HepG2 (cell line): Measurements from ENCODE around the gene MICOS13. TPM values are rescaled to one million over a fixed set of nuclear protein-coding genes. Genes with fewer than 3 reads are reported as not detected.

Experiments used
- ATAC-seq: fragments of 200-7000 bp; cut with Tn5 transposase; 3 replicates; pipeline ENCODE4 v1.9.1; 2020; ENCODE audit warnings: mild to moderate bottlenecking, moderate library complexity
- BruUV-seq: library from RNA; stranded (reverse); fragments of 400-500 nt; replicated peaks from 2 replicates; lab custom pipeline; 2021; lab: Mats Ljungman, UMichigan
- CTCF ChIA-PET: fragments of 300-600 bp; formaldehyde crosslinking; extraction: SDS; loops from one replicate; lab custom pipeline; 2021; ENCODE audit warnings: low total read pairs, inconsistent platforms, low intra/inter-chr PET ratio; lab: Yijun Ruan, JAX
- POLR2A ChIA-PET: fragments of 350-600 bp; sonication (Branson Sonifier 250); formaldehyde crosslinking; loops from one replicate; lab custom pipeline; 2020; ENCODE audit warnings: antibody characterized with exemption, inconsistent platforms; lab: Yijun Ruan, JAX
- DNase-seq: peaks from one replicate; pipeline ENCODE4 v3.0.0-alpha.2; 2015; ENCODE audit warnings: low spot score
- FAIRE-seq: peaks from 3 replicates; lab custom pipeline; 2011; peaks lifted over from hg19 to GRCh38; lab: Jason Lieb, UNC
- H2AFZ ChIP-seq: one replicate; pipeline ENCODE4 v1.6.1; 2011; ENCODE audit warnings: low read length, inconsistent platforms
- H3K27ac ChIP-seq: fragments of 300-600 bp; 3 replicates; pipeline ENCODE4 v1.8.0; 2011; ENCODE audit warnings: mixed run types, mild to moderate bottlenecking, mixed read lengths, low read length, inconsistent platforms; ENCODE audit not compliant: insufficient read depth; ENCODE audit errors: extremely low read length
- H3K27me3 ChIP-seq, 2 experiments: fragments of 200-600 bp in 1 of 2; 2 replicates in 1 of 2; 3 replicates in 1 of 2; pipeline versions ENCODE4 v1.6.0 to v1.8.0; 2011; ENCODE audit warnings: low read length in 2 of 2, mild to moderate bottlenecking in 2 of 2, moderate library complexity in 2 of 2, inconsistent platforms in 1 of 2; ENCODE audit not compliant: insufficient read depth in 2 of 2, control insufficient read depth in 1 of 2
- H3K36me3 ChIP-seq, 2 experiments: fragments of 200-600 bp in 1 of 2; replicated peaks in 1 of 2; 2 replicates in 1 of 2; 3 replicates in 1 of 2; pipeline versions ENCODE4 v1.5.1 to v1.8.0; 2011; ENCODE audit warnings: low read length in 2 of 2, inconsistent platforms in 1 of 2; ENCODE audit not compliant: insufficient read depth in 2 of 2, control insufficient read depth in 1 of 2
- H3K4me1 ChIP-seq: 2 replicates; pipeline ENCODE4 v1.5.1; 2012; ENCODE audit warnings: low read length, inconsistent platforms; ENCODE audit not compliant: insufficient read depth
- H3K4me2 ChIP-seq: 2 replicates; pipeline ENCODE4 v1.6.0; 2011; ENCODE audit warnings: low read depth, low read length, inconsistent platforms
- H3K4me3 ChIP-seq, 3 experiments: fragments of 200-600 bp in 1 of 3; sonication (generic), shearing (Covaris generic) in 1 of 3; replicated peaks in 1 of 3; 2 replicates each; pipeline ENCODE4 v1.5.1; 2011 to 2016; ENCODE audit warnings: low read length in 3 of 3, inconsistent platforms in 2 of 3, low read depth in 2 of 3, mild to moderate bottlenecking in 2 of 3, control low read depth in 1 of 3, mixed read lengths in 1 of 3; ENCODE audit not compliant: insufficient read depth in 1 of 3
- H3K79me2 ChIP-seq: one replicate; pipeline ENCODE4 v1.6.1; 2011; ENCODE audit warnings: low read length, inconsistent platforms; ENCODE audit not compliant: insufficient read depth
- H3K9ac ChIP-seq: 2 replicates; pipeline ENCODE4 v1.6.0; 2011; ENCODE audit warnings: mild to moderate bottlenecking, low read depth, low read length, inconsistent platforms; ENCODE audit not compliant: insufficient read depth
- H3K9me3 ChIP-seq: 2 replicates; pipeline ENCODE4 v1.5.1; 2012; ENCODE audit warnings: mild to moderate bottlenecking, low read length
- H4K20me1 ChIP-seq: 2 replicates; pipeline ENCODE4 v1.6.0; 2011; ENCODE audit warnings: inconsistent platforms, mild to moderate bottlenecking, low read length, moderate library complexity; ENCODE audit not compliant: insufficient read depth
- ATF4 ChIP-seq, 2 experiments: fragments of 450-650 bp in 1 of 2; sonication (generic) in 1 of 2; formaldehyde crosslinking; IDR thresholded peaks; 2 replicates each; pipeline versions ENCODE4 v1.5.0 to v1.8.0; 2020 to 2022; ENCODE audit warnings: mild to moderate bottlenecking in 1 of 2, missing genetic modification reagents in 1 of 2
- CCDC6 ChIP-seq: sonication (generic); formaldehyde crosslinking; IDR thresholded peaks from 2 replicates; pipeline ENCODE4 v1.8.1; 2022; ENCODE audit warnings: mild to moderate bottlenecking, missing genetic modification reagents, moderate library complexity
- FOSL2 ChIP-seq: sonication (generic); formaldehyde crosslinking; IDR thresholded peaks from 2 replicates; pipeline ENCODE4 v1.4.0; 2020; ENCODE audit warnings: missing genetic modification reagents
- GABPA ChIP-seq, 2 experiments: IDR thresholded peaks; 2 replicates each; pipeline ENCODE4 v1.6.1; 2011 to 2016; ENCODE audit warnings: low read depth in 2 of 2, low read length in 1 of 2, missing biosample characterization in 1 of 2, missing genetic modification characterization in 1 of 2
- KLF13 ChIP-seq: sonication (generic); formaldehyde crosslinking; IDR thresholded peaks from 2 replicates; pipeline ENCODE4 v1.4.0; 2020; ENCODE audit warnings: mild to moderate bottlenecking, missing genetic modification reagents
- MAZ ChIP-seq, 2 experiments: sonication (generic) in 1 of 2; formaldehyde crosslinking in 1 of 2; IDR thresholded peaks; 2 replicates each; pipeline versions ENCODE4 v1.5.0 to v1.6.1; 2012 to 2020; ENCODE audit warnings: low read depth in 2 of 2, mild to moderate bottlenecking in 2 of 2, borderline replicate concordance in 1 of 2, improper control_type of control experiment in 1 of 2, low read length in 1 of 2, missing genetic modification reagents in 1 of 2, moderate library complexity in 1 of 2
- MIER3 ChIP-seq: IDR thresholded peaks from 2 replicates; pipeline ENCODE4 v1.6.1; 2016; ENCODE audit warnings: missing compliant biosample characterization, borderline replicate concordance
- MYNN ChIP-seq: sonication (generic); formaldehyde crosslinking; IDR thresholded peaks from 2 replicates; pipeline ENCODE4 v1.4.0; 2020; ENCODE audit warnings: mild to moderate bottlenecking, low read depth, missing genetic modification reagents
- PATZ1 ChIP-seq: sonication (generic); formaldehyde crosslinking; IDR thresholded peaks from 2 replicates; pipeline ENCODE4 v1.4.0; 2020; ENCODE audit warnings: missing genetic modification reagents
- PAX8 ChIP-seq: sonication (generic); formaldehyde crosslinking; IDR thresholded peaks from 2 replicates; pipeline ENCODE4 v1.8.0; 2022; ENCODE audit warnings: mild to moderate bottlenecking, missing genetic modification reagents, borderline replicate concordance
- POLR2A ChIP-seq, 2 experiments: IDR thresholded peaks; 2 replicates each; pipeline ENCODE4 v1.6.1; 2011; ENCODE audit warnings: low read depth in 2 of 2, low read length in 2 of 2, mild to moderate bottlenecking in 1 of 2, moderate library complexity in 1 of 2; ENCODE audit not compliant: insufficient read depth in 1 of 2
- THAP11 ChIP-seq: IDR thresholded peaks from 2 replicates; pipeline ENCODE4 v1.6.1; 2016; ENCODE audit warnings: missing biosample characterization, missing genetic modification reagents
- UBTF ChIP-seq: sonication (generic); formaldehyde crosslinking; IDR thresholded peaks from 2 replicates; pipeline ENCODE4 v1.4.0; 2020; ENCODE audit warnings: mild to moderate bottlenecking, missing genetic modification reagents
- ZBTB42 ChIP-seq: sonication (generic); formaldehyde crosslinking; IDR thresholded peaks from 2 replicates; pipeline ENCODE4 v1.5.0; 2020; ENCODE audit warnings: mild to moderate bottlenecking, missing genetic modification reagents
- ZC3H4 ChIP-seq: sonication (generic); formaldehyde crosslinking; IDR thresholded peaks from 2 replicates; pipeline ENCODE4 v1.4.0; 2020; ENCODE audit warnings: missing genetic modification reagents, borderline replicate concordance
- ZNF121 ChIP-seq: sonication (generic); formaldehyde crosslinking; IDR thresholded peaks from 2 replicates; pipeline ENCODE4 v1.5.0; 2020; ENCODE audit warnings: mild to moderate bottlenecking, missing genetic modification reagents
- ZNF207 ChIP-seq: fragments of 450-650 bp; IDR thresholded peaks from 2 replicates; pipeline ENCODE4 v1.6.1; 2016; ENCODE audit warnings: antibody characterized with exemption, borderline replicate concordance
- ZNF709 ChIP-seq: sonication (generic); formaldehyde crosslinking; IDR thresholded peaks from 2 replicates; pipeline ENCODE4 v1.5.0; 2020; ENCODE audit warnings: mild to moderate bottlenecking, missing genetic modification reagents
- WGBS: methylation state at CpG from one replicate; pipeline ENCODE4 v1.1.6; 2017; ENCODE audit warnings: low lambda C conversion rate; 5-methylcytosine and 5-hydroxymethylcytosine counted together
- in situ Hi-C: cut with HindIII; loops from 2 replicates; pipeline ENCODE4 v1.10.0; 2017; ENCODE audit warnings: low pct_unique_long_range_greater_than_20kb; ENCODE audit not compliant: extremely low pct_ligation_motif_present
- intact Hi-C: fragments of 100-400 bp; cut with micrococcal nuclease; formaldehyde crosslinking; loops from one replicate; pipeline ENCODE4 v1.10.0; 2022; ENCODE audit not compliant: unreplicated experiment
- polyA plus RNA-seq, 8 experiments: library from polyadenylated mRNA; depleted of rRNA in 3 of 8; stranded (reverse) in 7 of 8; unstranded in 1 of 8; fragments of >200 nt; fragmentation: Illumina TruSeq in 4 of 8; extraction: Trizol in 4 of 8; gene quantifications; 2 replicates each; pipeline versions ENCODE4 v1.2.1 to v1.2.3, GENCODE V29; 2011 to 2016; ENCODE audit warnings: low read depth in 4 of 8, missing spikeins in 1 of 8, mixed read lengths in 1 of 8; ENCODE audit not compliant: insufficient read depth in 1 of 8
- total RNA-seq, 5 experiments: library from RNA; depleted of rRNA; stranded (reverse); fragments of >200 nt; fragmentation: Illumina TruSeq; extraction: Trizol; gene quantifications; 2 replicates each; pipeline ENCODE4 v1.2.3, GENCODE V29; 2016; ENCODE audit warnings: low read depth in 1 of 5

The MICOS13 gene
- total and polyA plus RNA-seq, 2 of the 13 experiments (the other 11 are each of a cell fraction or from before 2014, with no cell fraction given), result 28.8 to 35.4 TPM

- DNase-seq, result peak; percentile 27
- H3K9ac ChIP-seq, result peak overlapping the region; percentile 93
- peak overlapping the region; percentile 92 for H3K4me2 ChIP-seq
- in situ Hi-C loops (no loop called here), intact Hi-C loops (loop anchor here (2.0 kb wide), 1 partner anchor 72 kb away; the partner anchor contains the start of gene DUS3L)
- H4K20me1 ChIP-seq, result peaks cover 24% of the 10 kb centered on the region
- peak overlapping the region; percentile 95 for H3K27ac ChIP-seq
- no peaks in the 10 kb centered on the region; a peak in 1 of 5 replicates for H3K27me3 ChIP-seq
- peak overlapping the region; percentile 78 to 99 (median 98) for H3K4me3 ChIP-seq
- no peak overlapping the region for H2AFZ ChIP-seq
- no peaks in the 10 kb centered on the region for H3K9me3 ChIP-seq
- H3K36me3 ChIP-seq, result peaks cover 6 to 27% of the 10 kb centered on the region in 2 experiments; a peak in 4 of 5 replicates
- ChIA-PET POLR2A (interaction anchor here (0.7 to 4.7 kb wide), 14 partner anchors 9 to 185 kb away, joined by 3 to 95 read pairs (median 5); partner anchors contain the start of genes RPL36, SAFB and SAFB2), CTCF (no interaction called here)
- no TSS peak for BruUV-seq
- no peak for FAIRE-seq
- WGBS, result 6% methylated on average over 11 of the region's 11 CpGs
- H3K4me1 ChIP-seq, result peaks cover 37% of the 10 kb centered on the region
- ATAC-seq, result no peak
- H3K79me2 ChIP-seq, result peaks cover 47% of the 10 kb centered on the region
- TF ChIP-seq ZNF709 (CRISPR knock-in tag), result peak; percentile 33; the same call in 1 of the 2 replicates
- 0 out of 2 replicates have a peak, but pooled peaks have one; percentile 6 for TF ChIP-seq MIER3 (CRISPR knock-in tag)
- TF ChIP-seq ZNF121 (CRISPR knock-in tag), result no peak
- TF ChIP-seq GABPA (IDR thresholded peaks at IDR 0.05; ENCODE audit: low read depth, low read length), result no peak
- TF ChIP-seq GABPA (CRISPR knock-in tag; IDR thresholded peaks at IDR 0.05; ENCODE audit: low read depth), result peak; percentile 21; the same call in 1 of the 2 replicates
- TF ChIP-seq PAX8 (CRISPR knock-in tag), result no peak
- TF ChIP-seq MAZ (IDR thresholded peaks at IDR 0.05; ENCODE audit: borderline replicate concordance, low read depth, low read length), result 0 out of 2 replicates have a peak, but pooled peaks have one; percentile 38
- TF ChIP-seq MAZ (CRISPR knock-in tag; IDR thresholded peaks at IDR 0.05; ENCODE audit: low read depth), result no peak
- peak; percentile 10 to 51; a peak in 1 of 4 replicates for TF ChIP-seq POLR2A (IDR thresholded peaks at IDR 0.05; ENCODE audit: insufficient read depth in 1 of 2, low read depth in 2 of 2, low read length in 2 of 2)
- TF ChIP-seq UBTF, result 0 out of 2 replicates have a peak, but pooled peaks have one; percentile 13
- peak; percentile 16; the same call in 1 of the 2 replicates for TF ChIP-seq PATZ1 (CRISPR knock-in tag)
- TF ChIP-seq ZBTB42 (CRISPR knock-in tag), result no peak
- no peak for TF ChIP-seq ZNF207
- TF ChIP-seq ATF4 (CRISPR knock-in tag; IDR thresholded peaks at IDR 0.05), result peak in 1 of 2 experiments; percentile 96; a peak in 2 of 4 replicates
- TF ChIP-seq CCDC6 (CRISPR knock-in tag), result 0 out of 2 replicates have a peak, but pooled peaks have one; percentile 26
- 0 out of 2 replicates have a peak, but pooled peaks have one; percentile 56 for TF ChIP-seq MYNN (CRISPR knock-in tag)
- TF ChIP-seq KLF13 (CRISPR knock-in tag), result no peak
- TF ChIP-seq ZC3H4 (CRISPR knock-in tag), result 0 out of 2 replicates have a peak, but pooled peaks have one; percentile 31
- peak; percentile 13; the same call in 1 of the 2 replicates for TF ChIP-seq THAP11 (CRISPR knock-in tag)
- TF ChIP-seq FOSL2 (CRISPR knock-in tag), result peak; percentile 76
Measured at GRCh38 chr19:5718579-5719273, 38.4 kb upstream of the MICOS13 start.
